ENCODE data around the gene INPP5A. TPM values are rescaled to one million over a fixed set of nuclear protein-coding genes. Genes with fewer than 3 reads are reported as not detected.
A peak's percentile ranks its signal among the peaks of the same experiment; 100 is the strongest.

Gene INPP5A
- total and polyA plus RNA-seq, 4 donors, result 12.4 to 39.9 (median 28.2) TPM

GRCh38 chr10:132628966-132629900 is 91.6 kb downstream of the INPP5A start:
- no peak overlapping the region for H3K4me3 ChIP-seq
- H3K9ac ChIP-seq (ENCODE audit: insufficient read depth in 1 of 2, low read length in 2 of 2), result no peak overlapping the region
- DNase-seq (no peak), ATAC-seq (ENCODE audit: insufficient read depth, low FRiP score) (no peak)
- H3K36me3 ChIP-seq (ENCODE audit: control insufficient read depth in 4 of 4, insufficient read depth in 4 of 4, low read length in 4 of 4), result no peaks in the 10 kb centered on the region
- no peaks in the 10 kb centered on the region for H3K9me3 ChIP-seq (ENCODE audit: control insufficient read depth in 4 of 4, insufficient read depth in 3 of 4, low read length in 3 of 4)
- TF ChIP-seq CTCF (IDR thresholded peaks at IDR 0.05; ENCODE audit: control extremely low read depth, extremely low read depth), result no peak
- no peaks in the 10 kb centered on the region for H3K27me3 ChIP-seq (ENCODE audit: control insufficient read depth in 3 of 3, insufficient read depth in 3 of 3, low read length in 2 of 3)
- peak overlapping the region in 1 of 2 donors; percentile 48 for H3K27ac ChIP-seq (ENCODE audit: low read depth in 1 of 2, low read length in 1 of 2)
- WGBS, 2 donors, result 75 to 76% methylated on average over 21 of the region's 21 CpGs
- peaks cover 13 to 54% (median 24%) of the 10 kb centered on the region in 5 donors for H3K4me1 ChIP-seq (ENCODE audit: control insufficient read depth in 5 of 5, insufficient read depth in 5 of 5, low read length in 5 of 5)

- Histone ChIP-seq H3K9ac (ENCODE audit: insufficient read depth in 1 of 2, low read length in 2 of 2) (no peak overlapping the region), H3K36me3 (ENCODE audit: control insufficient read depth in 4 of 4, insufficient read depth in 4 of 4, low read length in 4 of 4) (no peaks in the 10 kb centered on the region), H3K27me3 (ENCODE audit: control insufficient read depth in 3 of 3, insufficient read depth in 3 of 3, low read length in 2 of 3) (no peaks in the 10 kb centered on the region), H3K4me3 (no peak overlapping the region), H3K4me1 (ENCODE audit: control insufficient read depth in 5 of 5, insufficient read depth in 5 of 5, low read length in 5 of 5) (peaks cover 13 to 45% (median 24%) of the 10 kb centered on the region in 5 donors), H3K27ac (ENCODE audit: low read depth in 1 of 2, low read length in 1 of 2) (peak overlapping the region in 1 of 2 donors; percentile 13), H3K9me3 (ENCODE audit: control insufficient read depth in 4 of 4, insufficient read depth in 3 of 4, low read length in 3 of 4) (no peaks in the 10 kb centered on the region)
- ATAC-seq (ENCODE audit: insufficient read depth, low FRiP score) (no peak), DNase-seq (no peak)
- 95 to 97% methylated on average over 5 of the region's 5 CpGs for WGBS, 2 donors
- no peak for TF ChIP-seq CTCF (IDR thresholded peaks at IDR 0.05; ENCODE audit: control extremely low read depth, extremely low read depth)
Measured at GRCh38 chr10:132630156-132630555, 92.6 kb downstream of the INPP5A start.

- H3K36me3 ChIP-seq (ENCODE audit: control insufficient read depth in 4 of 4, insufficient read depth in 4 of 4, low read length in 4 of 4), result no peaks in the 10 kb centered on the region
- ATAC-seq (ENCODE audit: insufficient read depth, low FRiP score), result no peak
- H3K9ac ChIP-seq (ENCODE audit: insufficient read depth in 1 of 2, low read length in 2 of 2), result no peak overlapping the region
- DNase-seq, result peak; percentile 45 to 59 (median 56)
- H3K27me3 ChIP-seq (ENCODE audit: control insufficient read depth in 3 of 3, insufficient read depth in 3 of 3, low read length in 2 of 3), result no peaks in the 10 kb centered on the region
- H3K9me3 ChIP-seq (ENCODE audit: control insufficient read depth in 4 of 4, insufficient read depth in 3 of 4, low read length in 3 of 4), result no peaks in the 10 kb centered on the region
- H3K4me1 ChIP-seq (ENCODE audit: control insufficient read depth in 5 of 5, insufficient read depth in 5 of 5, low read length in 5 of 5), result peaks cover 13 to 40% (median 21%) of the 10 kb centered on the region in 5 donors
- no peak overlapping the region for H3K4me3 ChIP-seq
- 91 to 95% methylated on average over 24 of the region's 24 CpGs for WGBS, 2 donors
- H3K27ac ChIP-seq (ENCODE audit: low read depth in 1 of 2, low read length in 1 of 2), result peak overlapping the region; percentile 41 to 94
- no peak for TF ChIP-seq CTCF (IDR thresholded peaks at IDR 0.05; ENCODE audit: control extremely low read depth, extremely low read depth)
Measured at GRCh38 chr10:132630666-132631337, 93.2 kb downstream of the INPP5A start.
